Measurements from ENCODE around the gene FGR.

DNA sequence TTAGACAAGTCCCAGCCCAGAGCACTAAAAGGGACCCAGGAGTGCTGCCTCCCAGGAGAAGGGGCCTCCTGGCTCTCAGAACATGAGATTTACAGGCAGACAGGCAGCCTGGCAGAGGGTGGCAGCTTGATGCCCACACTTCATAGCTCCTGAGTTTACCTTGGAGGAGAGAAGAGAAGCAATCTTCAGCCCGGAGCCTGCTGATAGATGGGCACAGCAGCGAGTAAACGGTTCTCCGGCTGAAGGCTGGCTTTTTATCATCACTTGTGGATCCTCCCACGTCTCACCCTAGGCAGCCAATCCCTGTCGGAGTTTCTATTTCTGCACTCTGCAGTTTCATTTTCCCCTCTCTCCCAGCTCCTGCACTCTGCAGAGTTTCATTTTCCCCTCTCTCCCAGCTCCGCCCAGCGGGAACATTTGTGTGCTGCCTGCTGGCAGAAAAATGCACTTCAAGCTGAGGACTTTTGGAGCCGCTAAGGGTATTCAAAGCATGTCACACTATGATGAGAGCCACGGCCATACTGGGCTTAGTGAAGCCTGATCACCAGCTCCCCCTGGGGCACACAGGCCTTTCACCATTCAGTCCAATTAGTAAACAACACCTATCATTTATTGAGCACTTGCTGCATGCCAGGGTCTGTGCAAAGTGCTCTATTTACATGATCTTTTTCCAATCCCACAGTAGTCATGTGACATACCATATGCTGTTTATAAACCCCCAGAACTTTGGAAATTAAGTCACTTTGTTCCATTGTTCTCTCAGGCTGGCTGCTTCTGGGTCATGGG, 37.2 kb upstream of the FGR start, which contains the start of gene IFI6:
- TF ChIP-seq GATA2 (IDR thresholded peaks at IDR 0.05; ENCODE audit: low read depth, low read length) (no peak), GATA3 (IDR thresholded peaks at IDR 0.05; ENCODE audit: low read depth, low read length) (no peak)

Measured in SH-SY5Y (cell line).